NCI-H460 (cell line): ENCODE results near the gene SPINT2. TPM values are rescaled to one million over a fixed set of nuclear protein-coding genes. Genes with fewer than 3 reads are reported as not detected.

Experiments used
- DNase-seq: peaks from one replicate; pipeline ENCODE4 v3.0.0-alpha.2; 2016; ENCODE audit warnings: low read depth; ENCODE audit errors: extremely low read depth
- total RNA-seq: library from RNA; depleted of rRNA; stranded (reverse); fragments of >200 nt; shearing (Covaris generic); gene quantifications from 2 replicates; pipeline ENCODE4 v1.2.3, GENCODE V29; 2014

SPINT2 gene
- total RNA-seq, 1 experiment from 2014 or later, result 0.64 TPM

- DNase-seq, result no peak
Measured at GRCh38 chr19:38290631-38291147, 26.3 kb downstream of the SPINT2 start.

- no peak for DNase-seq
Measured at GRCh38 chr19:38291855-38292254, 27.5 kb downstream of the SPINT2 start.

GRCh38 chr19:38293281-38293680 is 28.9 kb downstream of the SPINT2 start:
- no peak for DNase-seq

- DNase-seq, result no peak
Measured at GRCh38 chr19:38294090-38294489, 29.7 kb downstream of the SPINT2 start.

- no peak for DNase-seq
Measured at GRCh38 chr19:38298821-38299680, 34.7 kb downstream of the SPINT2 start.

- DNase-seq, result peak; percentile 78
Measured at GRCh38 chr19:38303517-38304351, 39.4 kb downstream of the SPINT2 start, which contains the start of gene C19orf33. TSS of gene C19orf33 (plus strand) at chr19:38304251. CDS start at chr19:38304262, 11 bp downstream.

GRCh38 chr19:38304352-38304865 is 40.0 kb downstream of the SPINT2 start:
- no peak for DNase-seq

- peak; percentile 93 for DNase-seq
Measured at GRCh38 chr19:38304866-38305429, 40.6 kb downstream of the SPINT2 start.

- DNase-seq, result no peak
Measured at GRCh38 chr19:38306236-38306635, 41.9 kb downstream of the SPINT2 start.

GRCh38 chr19:38307076-38307475 is 42.7 kb downstream of the SPINT2 start:
- no peak for DNase-seq

- DNase-seq, result no peak
Measured at GRCh38 chr19:38307597-38307996, 43.2 kb downstream of the SPINT2 start.

GRCh38 chr19:38308006-38308766 is 43.8 kb downstream of the SPINT2 start:
- no peak for DNase-seq

GRCh38 chr19:38308926-38309614 is 44.7 kb downstream of the SPINT2 start:
- no peak for DNase-seq

- DNase-seq, result no peak
Measured at GRCh38 chr19:38309615-38310278, 45.4 kb downstream of the SPINT2 start.

GRCh38 chr19:38310279-38310670 is 45.9 kb downstream of the SPINT2 start:
- DNase-seq, result no peak

- DNase-seq, result no peak
Measured at GRCh38 chr19:38310986-38311385, 46.6 kb downstream of the SPINT2 start.

- DNase-seq, result peak; percentile 94
Measured at GRCh38 chr19:38315657-38316476, 51.5 kb downstream of the SPINT2 start, which contains the start of gene YIF1B. TSS of gene YIF1B (minus strand) at chr19:38315947. CDS start at chr19:38315917, 30 bp downstream.
